Activated T-helper 1 cell treated with anti-CD3 and anti-CD28 coated beads, Interleukin-12 subunit alpha, Interleukin-12 subunit beta, Interleukin-2, Interleukin-4 antibody, amounts not matched to agents 30 ng/mL and 10 ng/mL and 1 ng/mL, durations not matched to agents 14 hours and 24 hours and 36 hours (primary cell): ENCODE measurements around the gene SUMF1. TPM values are rescaled to one million over a fixed set of nuclear protein-coding genes. Genes with fewer than 3 reads are reported as not detected.
"Not testable (repeated sequence)": the region's sequence is repeated elsewhere in the genome, so short reads cannot be mapped to it uniquely, and the experiment has no call there.

Experiments used
- DNase-seq: peaks from one replicate; pipeline ENCODE4 v3.0.0; 2021; ENCODE audit warnings: low spot score
- H3K27ac Mint-ChIP-seq: one replicate; pipeline ENCODE4 v1.8.0; 2021; ENCODE audit warnings: mild to moderate bottlenecking, mixed read lengths
- H3K27me3 Mint-ChIP-seq: one replicate; pipeline ENCODE4 v1.8.0; 2022; ENCODE audit warnings: mild to moderate bottlenecking, moderate library complexity, mixed read lengths; ENCODE audit not compliant: insufficient read depth
- H3K36me3 Mint-ChIP-seq: one replicate; pipeline ENCODE4 v1.8.0; 2021; ENCODE audit warnings: low read depth, mixed read lengths
- H3K4me1 Mint-ChIP-seq: one replicate; pipeline ENCODE4 v1.8.0; 2021; ENCODE audit warnings: low read depth, mixed read lengths
- H3K4me3 Mint-ChIP-seq: one replicate; pipeline ENCODE4 v1.8.0; 2021; ENCODE audit warnings: mild to moderate bottlenecking, moderate library complexity, mixed read lengths
- H3K9me3 Mint-ChIP-seq: one replicate; pipeline ENCODE4 v1.8.0; 2021; ENCODE audit warnings: mixed read lengths
- intact Hi-C: fragments of 100-400 bp; cut with micrococcal nuclease; formaldehyde crosslinking; loops from one replicate; pipeline ENCODE4 v1.15.1; 2024
- total RNA-seq: library from RNA; stranded (reverse); gene quantifications from 2 replicates; pipeline ENCODE4 v1.2.3, GENCODE V29; 2022

Gene SUMF1
- total RNA-seq, 1 donor from 2014 or later, result 6.1 TPM

DNA sequence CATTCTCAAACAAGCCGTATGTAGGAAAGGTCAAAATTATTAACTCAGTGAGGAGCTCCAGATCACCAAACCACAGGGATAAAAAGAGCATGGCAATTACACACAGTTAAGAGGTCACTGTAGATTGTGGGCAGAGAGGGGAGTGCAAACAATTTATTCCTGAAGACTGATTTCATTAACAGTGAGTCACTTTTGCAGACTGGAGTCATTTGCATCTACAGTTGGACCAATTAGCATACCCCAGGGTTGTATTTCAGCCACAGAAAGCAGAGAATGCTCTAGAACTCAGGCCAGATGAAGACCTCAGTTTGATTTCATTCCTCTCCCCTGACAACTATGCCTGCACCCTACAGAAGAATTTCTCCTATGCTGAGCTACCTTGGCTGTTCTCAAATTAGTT lies 123.8 kb downstream of the SUMF1 start:
- DNase-seq, result no peak
- Mint-ChIP-seq H3K27ac (no peak overlapping the region), H3K9me3 (no peaks in the 10 kb centered on the region), H3K4me1 (peaks cover 7% of the 10 kb centered on the region), H3K27me3 (peaks cover 4% of the 10 kb centered on the region), H3K4me3 (no peak overlapping the region), H3K36me3 (no peaks in the 10 kb centered on the region)
- intact Hi-C loops, result no loop called here

DNA sequence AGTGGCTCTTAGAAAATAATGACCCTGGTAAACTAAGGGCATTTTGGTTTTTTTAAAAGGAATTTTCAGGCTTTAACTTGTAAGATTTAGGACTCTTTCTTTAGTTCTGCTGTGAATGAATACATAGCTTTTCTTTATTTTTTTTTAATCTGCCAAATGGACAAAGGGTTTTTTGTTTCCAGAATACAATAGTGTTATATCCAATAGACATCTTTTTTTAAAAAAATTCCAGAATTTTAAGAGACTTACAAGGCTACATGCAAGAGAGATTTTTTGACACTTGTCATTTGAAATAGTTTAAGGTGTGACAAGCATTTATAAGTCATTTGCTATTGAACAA lies 125.8 kb downstream of the SUMF1 start:
- peaks cover 7% of the 10 kb centered on the region for H3K4me1 Mint-ChIP-seq
- intact Hi-C loops, result no loop called here
- DNase-seq, result no peak
- peaks cover 2% of the 10 kb centered on the region for H3K27me3 Mint-ChIP-seq
- H3K27ac Mint-ChIP-seq, result no peak overlapping the region
- no peaks in the 10 kb centered on the region for H3K36me3 Mint-ChIP-seq
- H3K9me3 Mint-ChIP-seq, result no peaks in the 10 kb centered on the region
- H3K4me3 Mint-ChIP-seq, result no peak overlapping the region

- no peaks in the 10 kb centered on the region for H3K9me3 Mint-ChIP-seq
- no peaks in the 10 kb centered on the region for H3K36me3 Mint-ChIP-seq
- H3K4me3 Mint-ChIP-seq, result no peak overlapping the region
- H3K27me3 Mint-ChIP-seq, result peaks cover 2% of the 10 kb centered on the region
- peaks cover 7% of the 10 kb centered on the region for H3K4me1 Mint-ChIP-seq
- intact Hi-C loops, result no loop called here
- DNase-seq, result no peak
- H3K27ac Mint-ChIP-seq, result no peak overlapping the region
Measured at GRCh38 chr3:4340411-4341335, 126.4 kb downstream of the SUMF1 start.

- intact Hi-C loops, result no loop called here
- Mint-ChIP-seq H3K4me3 (no peak overlapping the region), H3K27me3 (peaks cover 2% of the 10 kb centered on the region), H3K9me3 (no peaks in the 10 kb centered on the region), H3K36me3 (no peaks in the 10 kb centered on the region), H3K27ac (no peak overlapping the region), H3K4me1 (peaks cover 7% of the 10 kb centered on the region)
- DNase-seq, result no peak
Measured at GRCh38 chr3:4340077-4340410, 127.0 kb downstream of the SUMF1 start.

DNA sequence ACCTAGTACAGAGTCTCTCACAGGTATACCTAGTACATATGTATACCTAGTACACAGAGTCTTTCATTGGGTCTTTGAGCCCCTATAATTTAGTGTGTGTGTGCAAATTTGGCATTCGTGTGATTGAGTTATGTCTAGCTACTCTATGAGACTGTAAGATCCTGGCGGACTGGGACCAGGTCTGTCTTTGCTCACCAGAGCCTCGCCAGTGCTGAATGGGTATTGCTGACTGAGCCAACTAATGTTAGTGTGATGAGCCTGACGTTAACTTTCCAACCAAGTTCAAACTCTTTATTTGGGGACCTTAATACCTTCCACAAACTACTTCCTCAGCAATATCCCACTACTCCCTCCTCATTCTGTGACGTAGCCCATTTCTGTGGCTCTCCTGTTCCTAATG lies 128.3 kb downstream of the SUMF1 start:
- H3K36me3 Mint-ChIP-seq, result no peaks in the 10 kb centered on the region
- DNase-seq, result no peak
- no peak overlapping the region for H3K4me3 Mint-ChIP-seq
- H3K27ac Mint-ChIP-seq, result no peak overlapping the region
- H3K27me3 Mint-ChIP-seq, result peaks cover 2% of the 10 kb centered on the region
- no peaks in the 10 kb centered on the region for H3K9me3 Mint-ChIP-seq
- H3K4me1 Mint-ChIP-seq, result peaks cover 7% of the 10 kb centered on the region
- intact Hi-C loops, result no loop called here

GRCh38 chr3:4336850-4337546 lies 130.1 kb downstream of the SUMF1 start:
- no peak overlapping the region for H3K4me3 Mint-ChIP-seq
- no peaks in the 10 kb centered on the region for H3K36me3 Mint-ChIP-seq
- no peaks in the 10 kb centered on the region for H3K9me3 Mint-ChIP-seq
- no peak overlapping the region for H3K27ac Mint-ChIP-seq
- H3K27me3 Mint-ChIP-seq, result peaks cover 2% of the 10 kb centered on the region
- intact Hi-C loops, result no loop called here
- H3K4me1 Mint-ChIP-seq, result peaks cover 7% of the 10 kb centered on the region
- DNase-seq, result no peak

GRCh38 chr3:4335840-4336562 lies 131.1 kb downstream of the SUMF1 start:
- intact Hi-C loops, result no loop called here

GRCh38 chr3:4334548-4334947 lies 132.5 kb downstream of the SUMF1 start:
- no peak for DNase-seq
- intact Hi-C loops, result no loop called here
- Mint-ChIP-seq H3K4me1 (no peaks in the 10 kb centered on the region), H3K4me3 (no peak overlapping the region), H3K27me3 (peaks cover 2% of the 10 kb centered on the region), H3K9me3 (peaks cover 10% of the 10 kb centered on the region), H3K36me3 (peaks cover 1% of the 10 kb centered on the region), H3K27ac (no peak overlapping the region)

More at GRCh38 chr3:4335840-4336562, 131.1 kb downstream of the SUMF1 start:
- Mint-ChIP-seq H3K4me1 (peaks cover 7% of the 10 kb centered on the region), H3K27ac (no peak overlapping the region), H3K36me3 (no peaks in the 10 kb centered on the region), H3K27me3 (peaks cover 2% of the 10 kb centered on the region), H3K9me3 (no peaks in the 10 kb centered on the region), H3K4me3 (no peak overlapping the region)
- DNase-seq, result no peak

DNA sequence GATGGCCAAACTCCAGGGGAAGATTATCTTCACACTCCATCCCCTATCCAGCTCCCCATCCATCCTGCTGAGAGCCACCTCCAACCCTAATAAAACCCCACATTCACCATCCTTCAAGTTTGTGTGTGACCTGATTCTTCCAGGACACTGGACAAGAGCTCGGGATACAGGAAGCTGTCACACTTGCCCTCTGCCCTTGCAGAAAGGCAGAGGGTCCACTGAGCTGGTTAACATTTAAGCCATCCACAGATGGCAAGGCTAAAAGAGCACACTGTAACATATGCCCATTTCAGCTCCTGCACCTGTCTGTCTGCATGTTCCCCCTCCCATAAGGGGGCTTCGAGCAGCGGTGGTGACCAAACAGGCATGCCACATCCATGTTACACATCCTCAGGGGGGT lies 134.1 kb downstream of the SUMF1 start:
- Mint-ChIP-seq H3K27ac (no peak overlapping the region), H3K27me3 (peaks cover 2% of the 10 kb centered on the region), H3K4me1 (no peaks in the 10 kb centered on the region), H3K36me3 (peaks cover 1% of the 10 kb centered on the region), H3K4me3 (no peak overlapping the region), H3K9me3 (peaks cover 16% of the 10 kb centered on the region)
- DNase-seq, result no peak
- intact Hi-C loops, result no loop called here

GRCh38 chr3:4332574-4332973 lies 134.5 kb downstream of the SUMF1 start:
- Mint-ChIP-seq H3K4me3 (no peak overlapping the region), H3K27me3 (peaks cover under 1% of the 10 kb centered on the region), H3K9me3 (peaks cover 16% of the 10 kb centered on the region), H3K36me3 (peaks cover 1% of the 10 kb centered on the region), H3K27ac (no peak overlapping the region), H3K4me1 (no peaks in the 10 kb centered on the region)
- intact Hi-C loops, result no loop called here
- no peak for DNase-seq

- H3K36me3 Mint-ChIP-seq, result peaks cover 1% of the 10 kb centered on the region
- intact Hi-C loops, result no loop called here
- no peaks in the 10 kb centered on the region for H3K27me3 Mint-ChIP-seq
- H3K27ac Mint-ChIP-seq, result no peak overlapping the region
- peaks cover 17% of the 10 kb centered on the region for H3K9me3 Mint-ChIP-seq
- no peak for DNase-seq
- no peak overlapping the region for H3K4me3 Mint-ChIP-seq
- no peaks in the 10 kb centered on the region for H3K4me1 Mint-ChIP-seq
Measured at GRCh38 chr3:4332111-4332510, 135.0 kb downstream of the SUMF1 start.

- intact Hi-C loops, DNase-seq, H3K4me3 Mint-ChIP-seq, H3K36me3 Mint-ChIP-seq, H3K4me1 Mint-ChIP-seq, H3K27me3 Mint-ChIP-seq, H3K27ac Mint-ChIP-seq: not testable (repeated sequence)
- H3K9me3 Mint-ChIP-seq, result peaks cover 22% of the 10 kb centered on the region
Measured at GRCh38 chr3:4329806-4330205, 137.3 kb downstream of the SUMF1 start.

DNA sequence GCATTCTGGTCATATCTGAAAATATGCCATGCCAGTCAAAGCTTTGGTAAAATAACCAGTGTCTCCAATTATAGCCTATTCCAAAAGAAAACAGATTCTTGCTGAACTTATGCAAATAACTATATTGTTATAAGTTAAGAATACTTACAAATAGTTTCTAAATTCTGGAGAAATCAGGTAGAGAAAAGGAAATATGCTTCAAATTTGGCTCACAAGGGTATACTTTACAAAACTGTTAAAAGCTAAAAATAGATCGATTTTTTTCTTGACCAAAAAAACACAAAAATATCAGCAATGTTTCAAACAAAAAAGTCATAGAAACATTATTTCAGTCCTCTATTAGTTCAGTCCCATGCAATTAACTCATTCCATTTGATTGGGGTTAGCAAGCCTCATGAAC lies 140.2 kb downstream of the SUMF1 start:
- Mint-ChIP-seq H3K27me3 (peaks cover 1% of the 10 kb centered on the region), H3K4me1 (no peaks in the 10 kb centered on the region), H3K36me3 (peaks cover 1% of the 10 kb centered on the region), H3K27ac (no peak overlapping the region), H3K4me3 (no peak overlapping the region), H3K9me3 (peaks cover 22% of the 10 kb centered on the region)
- intact Hi-C loops, result no loop called here
- no peak for DNase-seq
